Glutamatergic neuron (in vitro differentiated cells): ENCODE measurements around the gene GRAMD2B. TPM values are rescaled to one million over a fixed set of nuclear protein-coding genes. Genes with fewer than 3 reads are reported as not detected.
"Not testable (repeated sequence)": the region's sequence is repeated elsewhere in the genome, so short reads cannot be mapped to it uniquely, and the experiment has no call there.

Experiments used
- DNase-seq: peaks from one replicate; pipeline ENCODE4 v3.0.0; 2022
- H3K27ac Mint-ChIP-seq: one replicate; pipeline ENCODE4 v1.8.0; 2020; ENCODE audit warnings: mild to moderate bottlenecking, mixed read lengths, inconsistent platforms; ENCODE audit not compliant: unreplicated experiment
- H3K27me3 Mint-ChIP-seq: one replicate; pipeline ENCODE4 v1.8.0; 2020; ENCODE audit warnings: mild to moderate bottlenecking, moderate library complexity, mixed read lengths, inconsistent platforms; ENCODE audit not compliant: unreplicated experiment
- H3K36me3 Mint-ChIP-seq: one replicate; pipeline ENCODE4 v1.8.0; 2020; ENCODE audit warnings: mild to moderate bottlenecking, mixed read lengths, inconsistent platforms; ENCODE audit not compliant: unreplicated experiment
- H3K4me1 Mint-ChIP-seq: one replicate; pipeline ENCODE4 v1.8.0; 2020; ENCODE audit warnings: mild to moderate bottlenecking, low read depth, mixed read lengths, inconsistent platforms; ENCODE audit not compliant: unreplicated experiment
- H3K4me3 Mint-ChIP-seq: one replicate; pipeline ENCODE4 v1.8.0; 2020; ENCODE audit warnings: mild to moderate bottlenecking, mixed read lengths, inconsistent platforms; ENCODE audit not compliant: unreplicated experiment
- H3K9me3 Mint-ChIP-seq: one replicate; pipeline ENCODE4 v1.8.0; 2020; ENCODE audit warnings: mild to moderate bottlenecking, moderate library complexity, mixed read lengths, inconsistent platforms; ENCODE audit not compliant: unreplicated experiment
- total RNA-seq: library from RNA; stranded (reverse); fragmentation: NEBNext Ultra II Directional; extraction: Animal tissue kit (Norgen Biotek cat#: 25700); gene quantifications from one replicate; pipeline ENCODE4 v1.2.1, GENCODE V29; 2021; ENCODE audit not compliant: unreplicated experiment
- TF ChIP-seq, protein P1 (sequence below): fragments of 200-600 bp; sonication (generic); IDR thresholded peaks from one replicate; pipeline ENCODE4 v1.5.0; 2021; ENCODE audit not compliant: partially characterized antibody, unreplicated experiment

The GRAMD2B gene
- total RNA-seq, 1 donor from 2014 or later = 0.69 TPM

DNA sequence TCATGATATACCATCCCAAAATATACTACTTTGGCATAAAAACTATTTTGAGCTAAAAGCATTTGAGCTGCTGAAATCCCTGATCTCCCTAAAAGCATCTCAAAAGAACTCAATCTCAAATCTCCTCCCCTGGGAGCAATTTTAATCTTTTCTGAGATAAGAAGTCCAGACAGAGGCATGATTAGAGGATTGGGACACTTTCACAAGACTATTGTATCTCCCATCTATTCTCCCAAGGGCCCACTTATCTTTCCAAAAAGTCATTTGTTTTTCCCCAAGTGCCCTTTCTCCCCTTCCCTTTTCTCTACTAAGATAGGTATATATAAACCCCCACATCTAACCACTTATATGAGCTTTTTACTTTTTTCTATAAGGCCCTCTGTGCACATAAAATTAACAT lies 92.1 kb downstream of the GRAMD2B start:
- H3K9me3 Mint-ChIP-seq = no peaks in the 10 kb centered on the region

DNA sequence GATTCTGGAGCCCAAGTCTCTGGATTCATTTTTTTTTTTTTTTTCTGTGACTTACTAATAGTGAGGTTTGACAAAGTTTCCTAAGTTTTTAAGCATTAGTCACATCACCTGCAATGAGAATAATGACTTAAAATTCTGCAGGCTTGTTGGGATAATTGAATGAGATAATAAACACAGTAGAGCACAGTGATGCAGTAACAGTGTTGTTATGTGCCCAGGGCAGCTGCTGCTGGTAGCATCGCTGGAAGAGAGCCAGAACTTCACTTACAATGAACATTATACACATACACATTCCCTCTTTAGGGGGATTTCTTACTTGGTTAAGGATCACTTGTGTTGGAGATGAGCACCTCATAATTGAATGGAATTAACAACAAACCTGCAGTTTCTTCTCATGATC lies 92.9 kb downstream of the GRAMD2B start:
- no peaks in the 10 kb centered on the region for H3K9me3 Mint-ChIP-seq
- peaks cover 4% of the 10 kb centered on the region for H3K27me3 Mint-ChIP-seq
- peaks cover 11% of the 10 kb centered on the region for H3K4me1 Mint-ChIP-seq
- H3K27ac Mint-ChIP-seq = no peak overlapping the region
- TF ChIP-seq, protein P1, sequence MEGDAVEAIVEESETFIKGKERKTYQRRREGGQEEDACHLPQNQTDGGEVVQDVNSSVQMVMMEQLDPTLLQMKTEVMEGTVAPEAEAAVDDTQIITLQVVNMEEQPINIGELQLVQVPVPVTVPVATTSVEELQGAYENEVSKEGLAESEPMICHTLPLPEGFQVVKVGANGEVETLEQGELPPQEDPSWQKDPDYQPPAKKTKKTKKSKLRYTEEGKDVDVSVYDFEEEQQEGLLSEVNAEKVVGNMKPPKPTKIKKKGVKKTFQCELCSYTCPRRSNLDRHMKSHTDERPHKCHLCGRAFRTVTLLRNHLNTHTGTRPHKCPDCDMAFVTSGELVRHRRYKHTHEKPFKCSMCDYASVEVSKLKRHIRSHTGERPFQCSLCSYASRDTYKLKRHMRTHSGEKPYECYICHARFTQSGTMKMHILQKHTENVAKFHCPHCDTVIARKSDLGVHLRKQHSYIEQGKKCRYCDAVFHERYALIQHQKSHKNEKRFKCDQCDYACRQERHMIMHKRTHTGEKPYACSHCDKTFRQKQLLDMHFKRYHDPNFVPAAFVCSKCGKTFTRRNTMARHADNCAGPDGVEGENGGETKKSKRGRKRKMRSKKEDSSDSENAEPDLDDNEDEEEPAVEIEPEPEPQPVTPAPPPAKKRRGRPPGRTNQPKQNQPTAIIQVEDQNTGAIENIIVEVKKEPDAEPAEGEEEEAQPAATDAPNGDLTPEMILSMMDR = no peak
- H3K36me3 Mint-ChIP-seq = no peaks in the 10 kb centered on the region
- no peak overlapping the region for H3K4me3 Mint-ChIP-seq
- no peak for DNase-seq

More for the DNA sequence above, 92.1 kb downstream of the GRAMD2B start:
- TF ChIP-seq, protein P1 = no peak
- peaks cover 4% of the 10 kb centered on the region for H3K27me3 Mint-ChIP-seq
- H3K4me1 Mint-ChIP-seq = peaks cover 10% of the 10 kb centered on the region
- no peak overlapping the region for H3K27ac Mint-ChIP-seq
- H3K36me3 Mint-ChIP-seq = no peaks in the 10 kb centered on the region
- DNase-seq = no peak
- no peak overlapping the region for H3K4me3 Mint-ChIP-seq

DNA sequence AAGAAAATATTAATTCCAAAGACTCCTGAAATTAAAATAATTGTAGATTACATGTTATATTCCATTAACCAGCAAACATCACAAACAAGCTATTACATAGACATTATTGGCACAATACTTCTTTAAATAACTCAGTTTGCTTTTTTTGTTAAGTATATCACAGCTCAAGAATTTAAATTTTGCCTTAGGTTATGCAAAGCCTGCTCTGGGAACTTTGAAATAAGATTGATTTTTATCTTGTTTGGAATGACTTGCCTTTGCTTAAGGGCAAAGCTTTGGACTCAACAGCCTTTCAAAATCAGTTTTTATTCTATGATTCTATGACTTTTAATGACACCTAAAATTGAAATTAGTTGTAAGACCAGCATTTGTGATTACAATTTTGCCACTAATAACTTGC lies 93.6 kb downstream of the GRAMD2B start:
- Mint-ChIP-seq H3K9me3 (no peaks in the 10 kb centered on the region), H3K27ac (no peak overlapping the region), H3K27me3 (peaks cover 4% of the 10 kb centered on the region), H3K4me3 (no peak overlapping the region), H3K36me3 (no peaks in the 10 kb centered on the region), H3K4me1 (peaks cover 11% of the 10 kb centered on the region)
- TF ChIP-seq, protein P1 = no peak
- DNase-seq = no peak

DNA sequence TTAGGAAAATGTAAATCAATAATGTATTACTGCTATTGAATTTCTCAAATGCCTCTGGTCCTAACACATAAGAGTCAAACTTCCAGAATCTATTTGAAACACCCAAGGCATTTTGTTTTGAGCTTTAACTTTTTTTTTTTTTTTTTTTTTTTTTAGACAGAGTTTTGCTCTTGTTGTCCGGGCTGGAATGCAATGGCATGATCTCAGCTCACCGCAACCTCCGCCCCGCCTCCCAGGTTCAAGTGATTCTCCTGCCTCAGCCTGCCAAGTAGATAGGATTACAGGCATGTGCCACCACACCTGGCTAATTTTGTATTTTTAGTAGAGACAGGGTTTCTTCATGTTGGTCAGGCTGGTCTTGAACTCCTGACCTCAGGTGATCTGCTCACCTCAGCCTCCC lies 96.0 kb downstream of the GRAMD2B start:
- not testable (repeated sequence) for H3K27ac Mint-ChIP-seq, H3K36me3 Mint-ChIP-seq, H3K4me3 Mint-ChIP-seq, H3K9me3 Mint-ChIP-seq, DNase-seq, H3K27me3 Mint-ChIP-seq
- peaks cover 10% of the 10 kb centered on the region for H3K4me1 Mint-ChIP-seq

DNA sequence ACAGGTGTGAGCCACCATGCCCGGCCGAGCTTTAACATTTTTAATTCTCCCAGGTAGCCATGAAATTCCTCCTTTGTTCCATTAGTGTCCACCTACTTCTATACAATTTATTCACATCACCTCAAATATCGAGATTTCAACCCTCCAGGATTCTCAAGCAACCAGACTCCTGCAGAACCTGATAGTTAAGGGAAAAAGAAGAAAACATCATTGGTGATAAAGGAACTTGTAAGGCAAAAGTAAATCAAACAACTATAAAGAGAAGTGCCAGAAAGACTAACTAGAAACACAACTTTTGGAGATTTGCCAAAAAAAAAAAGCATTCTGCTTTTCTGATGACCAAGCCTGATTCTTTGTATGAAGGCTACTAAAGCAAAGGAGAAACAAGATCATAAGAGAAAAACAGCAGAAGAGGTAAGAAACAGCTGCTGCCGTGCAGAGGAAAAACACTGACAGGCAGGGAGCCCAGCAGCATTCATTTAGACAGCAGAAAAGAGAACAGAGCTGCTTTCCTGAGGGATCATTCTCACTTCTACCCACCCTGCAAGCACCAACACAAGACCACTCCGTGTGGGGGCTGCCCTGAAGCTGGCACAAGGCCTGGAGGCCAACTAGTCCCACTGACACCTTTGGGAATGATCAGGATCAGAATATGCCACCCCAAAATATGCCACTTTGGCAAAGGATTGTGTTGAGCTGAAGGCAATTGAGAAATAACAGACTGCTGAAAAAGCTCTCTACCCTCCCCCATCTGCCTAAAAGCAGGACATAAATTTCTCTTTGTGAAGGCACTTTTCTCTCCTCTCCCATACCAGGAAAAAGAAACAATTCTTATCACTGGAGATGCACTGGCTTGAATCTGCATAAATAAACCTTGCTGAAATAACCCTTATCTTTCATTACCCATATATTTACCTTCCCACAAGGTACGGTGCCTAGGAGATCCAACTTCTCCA lies 96.7 kb downstream of the GRAMD2B start:
- TF ChIP-seq, protein P1 = no peak

More for the DNA sequence above, 96.7 kb downstream of the GRAMD2B start:
- no peaks in the 10 kb centered on the region for H3K36me3 Mint-ChIP-seq
- H3K27ac Mint-ChIP-seq = no peak overlapping the region
- no peak for DNase-seq
- no peaks in the 10 kb centered on the region for H3K27me3 Mint-ChIP-seq
- H3K4me3 Mint-ChIP-seq = no peak overlapping the region
- H3K9me3 Mint-ChIP-seq = no peaks in the 10 kb centered on the region
- H3K4me1 Mint-ChIP-seq = peaks cover 13% of the 10 kb centered on the region
